GM18520 (cell line): Measurements from ENCODE around the gene OXLD1.

ENCODE experiments used
- ATAC-seq: cut with Tn5 transposase; IDR thresholded peaks from one replicate; pipeline ENCODE4 v1.9.1; 2021; ENCODE audit not compliant: unreplicated experiment

The OXLD1 gene

GRCh38 chr17:81702934-81703746 is 36.7 kb upstream of the OXLD1 start, which contains the start of gene MRPL12:
Gene MRPL12, plus strand, starts transcription at chr17:81703367. Its CDS starts 135 bp downstream, at chr17:81703502.
- peak; percentile 76 for ATAC-seq

GRCh38 chr17:81701288-81702071 is 35.1 kb upstream of the OXLD1 start:
- ATAC-seq: no peak

GRCh38 chr17:81700353-81701287 is 34.2 kb upstream of the OXLD1 start:
- no peak for ATAC-seq

- ATAC-seq: no peak
Observed at GRCh38 chr17:81697261-81698044, 31.0 kb upstream of the OXLD1 start.

GRCh38 chr17:81696218-81696941 is 30.0 kb upstream of the OXLD1 start:
- ATAC-seq: no peak

GRCh38 chr17:81695801-81696200 is 29.4 kb upstream of the OXLD1 start:
- no peak for ATAC-seq

GRCh38 chr17:81695211-81695610 is 28.8 kb upstream of the OXLD1 start:
- no peak for ATAC-seq

GRCh38 chr17:81694810-81695209 is 28.4 kb upstream of the OXLD1 start:
- no peak for ATAC-seq

- no peak for ATAC-seq
Observed at GRCh38 chr17:81693509-81694210, 27.3 kb upstream of the OXLD1 start.

GRCh38 chr17:81691608-81692007 is 25.2 kb upstream of the OXLD1 start:
- ATAC-seq: no peak

GRCh38 chr17:81691196-81691595 is 24.8 kb upstream of the OXLD1 start:
- no peak for ATAC-seq

- no peak for ATAC-seq
Observed at GRCh38 chr17:81690549-81690948, 24.1 kb upstream of the OXLD1 start.

GRCh38 chr17:81690066-81690465 is 23.7 kb upstream of the OXLD1 start:
- ATAC-seq: no peak

GRCh38 chr17:81688616-81689015 is 22.2 kb upstream of the OXLD1 start:
- ATAC-seq: no peak

GRCh38 chr17:81687770-81688541 is 21.6 kb upstream of the OXLD1 start:
- ATAC-seq: no peak

GRCh38 chr17:81686614-81687013 is 20.2 kb upstream of the OXLD1 start:
- ATAC-seq: no peak

- ATAC-seq: no peak
Observed at GRCh38 chr17:81685108-81685507, 18.7 kb upstream of the OXLD1 start.

- no peak for ATAC-seq
Observed at GRCh38 chr17:81684442-81684911, 18.1 kb upstream of the OXLD1 start.
